Fibroblast of peridontal ligament (primary cell): ENCODE results near the gene YBX2.
A peak's percentile ranks its signal among the peaks of the same experiment; 100 is the strongest.
"Not testable (repeated sequence)": the region's sequence is repeated elsewhere in the genome, so short reads cannot be mapped to it uniquely, and the experiment has no call there.

ENCODE experiments used
- DNase-seq: peaks from one replicate; pipeline ENCODE4 v3.0.0-alpha.2; 2010; ENCODE audit errors: extremely low read depth

Gene YBX2

DNA sequence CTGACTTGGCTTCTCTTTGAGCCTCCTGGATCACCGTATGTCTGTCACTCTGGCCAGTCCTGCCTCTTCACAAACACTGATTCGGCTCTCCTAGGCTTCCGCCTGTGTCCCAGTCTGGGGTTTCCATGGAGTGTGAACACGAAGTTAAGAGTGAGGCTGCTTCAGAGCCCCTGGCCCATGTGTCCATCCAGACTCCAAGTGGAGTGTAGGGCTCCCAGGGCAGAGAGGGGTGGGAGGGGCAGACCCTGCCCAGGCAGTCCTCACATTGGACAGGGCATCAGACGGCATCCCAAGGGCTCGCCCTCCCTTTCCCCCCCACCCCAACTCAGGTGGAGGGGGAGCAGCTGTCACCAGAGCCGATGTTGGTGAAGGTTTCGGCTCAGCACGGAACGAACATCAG is 50.6 kb downstream of the YBX2 start:
- DNase-seq, result not testable (repeated sequence)

DNA sequence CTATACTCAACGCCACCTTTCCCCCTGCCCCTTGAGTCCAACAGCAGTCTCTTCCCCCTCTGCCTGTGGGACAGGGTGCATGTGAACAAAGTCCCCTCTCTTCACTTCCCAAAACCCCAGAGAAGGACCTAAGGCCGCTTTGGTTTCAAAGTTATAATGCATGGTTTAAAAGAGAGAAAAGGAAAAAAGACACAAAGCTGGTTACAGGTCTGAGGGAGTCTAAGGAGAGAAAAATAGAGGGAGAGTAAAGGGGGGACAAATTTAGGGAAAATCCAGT is 51.0 kb downstream of the YBX2 start:
- DNase-seq, result no peak

DNA sequence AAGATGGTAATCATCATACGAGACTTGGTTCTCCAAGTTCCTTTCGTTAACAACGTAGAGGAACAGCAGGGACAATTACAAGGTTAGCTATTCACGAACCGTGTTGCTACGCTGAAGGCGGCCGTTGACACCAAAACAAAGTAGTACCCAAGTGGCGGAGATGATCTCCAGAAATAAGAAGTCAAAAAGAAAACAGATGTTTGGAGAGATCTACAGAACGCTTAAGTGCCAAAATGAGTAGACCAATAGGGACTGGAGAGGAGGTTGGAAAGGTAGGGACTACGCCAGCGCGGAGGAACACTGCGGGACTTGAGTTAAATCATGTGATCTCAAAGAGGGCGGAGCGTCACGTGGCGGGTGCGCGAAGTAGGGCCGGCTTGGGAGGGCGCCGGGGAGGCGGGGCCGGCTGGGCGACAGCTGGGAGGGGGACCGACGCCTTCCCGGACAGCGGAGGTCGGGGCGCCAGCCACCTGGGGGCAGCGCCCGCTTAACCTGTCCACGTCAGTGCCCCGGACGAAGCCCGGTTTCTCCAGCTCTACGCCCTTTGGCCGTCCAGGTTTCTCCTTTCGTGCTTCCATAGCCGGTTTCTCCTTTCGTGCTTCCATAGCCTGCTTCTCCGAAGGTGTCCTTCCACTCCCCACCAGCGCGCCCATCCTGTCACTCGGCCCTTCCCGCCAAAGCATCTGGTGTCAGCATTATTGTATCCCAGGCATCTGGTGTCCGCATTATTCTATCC is 51.6 kb downstream of the YBX2 start:
- DNase-seq, result peak; percentile 98

DNA sequence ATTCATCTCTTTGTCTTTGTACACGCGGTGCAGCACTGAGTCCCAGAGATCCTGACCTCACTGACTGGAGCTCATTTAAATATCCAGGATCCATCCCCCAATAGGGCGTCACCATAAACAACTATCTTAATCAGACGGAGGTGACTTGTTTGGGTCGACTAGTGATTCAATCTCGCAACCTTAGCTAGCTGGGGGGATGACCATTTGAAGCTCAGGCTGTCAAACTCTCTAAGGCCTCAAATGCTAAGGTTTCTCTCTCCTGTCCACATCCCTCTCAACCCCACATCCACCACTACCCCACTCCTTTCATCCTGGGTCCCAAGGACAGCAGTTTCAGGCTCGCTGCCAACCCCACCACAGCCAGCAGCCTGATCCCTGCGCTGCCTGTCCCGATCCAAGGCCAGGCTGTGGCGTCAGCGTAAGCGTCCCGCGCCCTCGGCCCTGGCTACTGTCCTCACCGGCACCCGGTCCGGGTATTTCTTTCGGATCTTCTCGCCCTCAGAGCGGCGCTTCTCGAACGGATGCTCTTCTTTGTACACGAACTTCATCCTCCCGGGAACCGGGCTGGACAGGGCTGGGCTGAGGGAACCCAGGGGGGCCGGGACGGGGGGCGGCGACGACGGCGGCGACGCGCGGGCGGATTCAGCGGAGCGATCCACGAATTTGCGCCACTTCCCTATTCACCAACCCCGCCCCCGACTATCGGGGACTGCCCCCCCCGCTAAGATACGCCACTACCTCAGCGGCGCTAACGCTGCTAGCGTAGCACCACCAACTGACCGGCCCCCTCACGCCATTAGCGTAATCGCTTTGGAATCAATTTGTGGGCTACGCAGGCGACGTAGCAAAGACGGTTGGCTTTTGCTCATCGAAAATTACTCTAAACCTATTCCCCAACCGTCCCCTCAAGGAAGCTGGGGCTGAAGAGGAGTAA is 52.4 kb downstream of the YBX2 start, which contains the start of gene GABARAP:
TSS of gene GABARAP (minus strand) at position 667 of the 934 bp plus-strand sequence. CDS start at position 548, 119 bp downstream.
- peak; percentile 93 for DNase-seq

DNA sequence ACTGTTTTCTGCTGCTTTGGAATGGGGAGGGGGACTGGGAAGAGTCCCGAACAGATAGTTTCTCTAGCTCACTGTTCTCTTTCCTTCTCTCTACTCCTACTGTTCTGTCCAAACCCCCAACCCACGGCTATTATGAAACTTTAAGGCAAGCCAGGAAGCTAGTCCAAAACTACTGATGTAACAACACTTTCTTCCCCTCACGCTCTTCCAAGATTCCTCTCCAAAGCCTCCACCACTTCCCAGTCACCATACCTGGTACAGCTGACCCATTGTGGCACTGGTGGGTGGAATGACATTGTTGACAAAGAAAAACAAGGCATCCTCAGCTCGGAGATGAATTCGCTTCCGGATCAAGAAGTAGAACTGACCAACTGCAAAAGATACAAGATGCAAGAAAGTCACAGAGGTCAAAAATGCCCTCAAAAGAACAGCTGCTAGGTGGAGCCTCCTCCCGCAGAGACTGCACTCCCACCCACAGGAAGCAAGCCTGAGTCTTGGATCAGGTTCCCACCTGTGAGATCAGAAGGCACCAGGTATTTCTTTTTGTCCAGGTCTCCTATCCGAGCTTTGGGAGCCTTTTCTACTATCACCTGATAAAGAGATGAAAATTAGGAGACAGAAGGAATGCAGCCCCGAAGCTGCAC is 53.2 kb downstream of the YBX2 start:
- peak; percentile 43 for DNase-seq

DNA sequence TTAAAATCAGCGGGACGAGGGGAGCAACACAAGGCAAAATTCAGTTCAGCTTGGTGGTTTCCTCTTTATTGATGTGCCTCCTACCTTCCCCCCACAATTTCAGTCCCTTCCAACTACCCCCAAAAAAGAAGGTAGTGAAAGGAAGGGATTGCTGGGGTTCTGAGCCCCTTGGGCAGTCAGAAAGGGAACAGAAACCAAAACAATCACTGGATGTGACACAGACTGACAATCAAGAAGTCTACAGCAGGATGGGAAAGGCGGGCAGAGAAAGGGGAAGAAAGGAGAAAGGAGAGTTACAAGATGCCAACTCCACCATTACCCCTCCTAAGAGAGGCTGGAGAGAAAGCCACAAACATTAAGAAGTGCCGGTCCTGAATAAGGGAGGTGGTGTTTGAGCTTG is 54.1 kb downstream of the YBX2 start:
- DNase-seq, result no peak

DNA sequence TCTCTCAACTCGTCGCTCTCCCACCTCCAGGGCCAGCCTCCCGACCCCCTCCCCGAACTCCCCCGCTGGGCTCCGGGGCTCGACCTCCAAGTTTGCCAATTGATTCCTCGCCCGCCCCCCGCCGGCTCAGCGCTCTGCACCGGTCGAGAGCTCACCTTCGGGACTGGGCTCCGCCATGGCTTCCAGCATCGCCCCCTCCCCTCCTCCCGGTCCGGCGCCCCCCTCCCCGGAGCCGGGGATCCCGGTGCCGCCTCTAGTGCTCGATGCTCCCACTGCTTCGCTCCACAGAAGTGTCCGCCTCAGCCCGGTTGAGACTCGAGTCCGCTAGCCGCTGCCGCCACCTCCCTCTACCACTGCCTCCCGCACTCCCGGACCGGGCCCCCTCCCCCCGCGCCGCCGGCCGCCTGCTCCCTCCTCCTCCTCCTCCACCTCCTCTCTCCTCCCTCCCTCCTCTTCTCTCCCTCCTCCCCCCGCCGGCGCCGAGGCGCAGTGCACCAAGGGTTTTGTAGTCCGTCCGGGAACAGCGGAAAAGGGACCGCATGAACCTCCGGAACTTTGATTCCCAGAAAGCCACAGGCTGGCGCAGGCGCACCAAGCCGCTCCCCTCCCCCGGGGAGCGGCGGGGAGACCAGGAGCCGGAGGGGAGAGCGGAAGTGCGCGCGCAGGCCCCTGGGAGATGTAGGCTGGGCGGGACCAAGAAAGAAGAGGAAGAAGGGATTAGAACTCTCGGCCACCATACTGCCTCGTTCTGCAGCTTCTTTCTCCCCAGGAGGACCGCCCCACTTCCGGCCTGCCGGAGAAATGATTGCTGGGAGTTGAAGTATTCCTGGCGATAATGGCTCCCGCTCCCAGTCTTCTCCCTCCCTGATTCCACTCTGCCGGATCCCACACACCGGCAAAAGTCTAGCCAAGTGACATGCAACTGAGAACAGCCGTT is 55.1 kb downstream of the YBX2 start, which contains the start of gene PHF23:
TSS of gene PHF23 (minus strand) at position 367 of the 937 bp plus-strand sequence. CDS start at position 189, 178 bp downstream.
- peak; percentile 99 for DNase-seq

DNA sequence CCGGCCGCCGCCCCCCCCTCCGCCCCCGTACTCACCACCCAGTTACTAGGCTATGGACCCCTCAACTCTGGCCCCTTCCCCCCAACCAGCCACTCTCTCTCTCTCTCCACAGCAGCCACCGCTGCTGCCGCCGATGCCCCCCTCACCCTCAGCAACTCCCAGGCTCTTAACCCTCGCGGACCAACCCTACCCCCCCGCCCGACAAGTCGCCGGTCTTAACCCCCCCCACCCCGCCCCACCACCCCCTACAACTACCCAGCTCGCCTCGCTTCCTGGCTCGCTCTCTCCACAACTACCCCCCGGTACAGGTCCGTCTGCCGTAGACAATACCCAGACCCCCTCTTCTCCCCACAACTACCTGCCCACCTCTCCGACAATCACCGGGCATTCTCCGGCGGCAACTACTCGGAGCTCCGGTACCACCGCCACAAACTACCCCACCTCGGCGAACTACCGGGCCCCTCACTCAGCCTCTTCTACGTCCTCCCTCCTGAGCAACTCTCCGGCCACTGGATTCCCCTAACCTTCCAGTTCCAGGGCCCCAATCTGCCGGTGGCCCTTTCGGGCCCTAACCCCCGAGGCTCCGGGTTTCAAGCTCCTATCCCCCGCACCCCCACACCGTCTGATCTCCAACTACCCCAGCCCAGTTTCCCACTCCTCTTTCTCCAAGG is 55.9 kb downstream of the YBX2 start:
- DNase-seq, result no peak
